ENCODE results near the gene CCDC33.

The CCDC33 gene

GRCh38 chr15:74235962-74236361, at the start of gene CCDC33:
Gene CCDC33 (plus strand): TSS chr15:74236326. CDS start chr15:74236720, 394 bp downstream.
- no peak for DNase-seq (ENCODE audit: low spot score)

- no peak for DNase-seq (ENCODE audit: low spot score)
These were observed 47.9 kb upstream of the CCDC33 start for GRCh38 chr15:74188216-74188615.

GRCh38 chr15:74191798-74192197, 44.3 kb upstream of the CCDC33 start:
- DNase-seq (ENCODE audit: low spot score): no peak

GRCh38 chr15:74192751-74193150, 43.4 kb upstream of the CCDC33 start:
- no peak for DNase-seq (ENCODE audit: low spot score)

- no peak for DNase-seq (ENCODE audit: low spot score)
These were observed 42.8 kb upstream of the CCDC33 start for GRCh38 chr15:74193299-74193718.

GRCh38 chr15:74193905-74194304, 42.2 kb upstream of the CCDC33 start:
- DNase-seq (ENCODE audit: low spot score): no peak

- DNase-seq (ENCODE audit: low spot score): no peak
These were observed 41.3 kb upstream of the CCDC33 start for GRCh38 chr15:74194572-74195559.

GRCh38 chr15:74196175-74196574, 40.0 kb upstream of the CCDC33 start:
- DNase-seq (ENCODE audit: low spot score): peak; percentile 3

GRCh38 chr15:74197176-74197965, 38.8 kb upstream of the CCDC33 start:
- DNase-seq (ENCODE audit: low spot score): no peak

- DNase-seq (ENCODE audit: low spot score): no peak
These were observed 36.9 kb upstream of the CCDC33 start for GRCh38 chr15:74199297-74199652.

- no peak for DNase-seq (ENCODE audit: low spot score)
These were observed 35.7 kb upstream of the CCDC33 start for GRCh38 chr15:74200412-74200815.

GRCh38 chr15:74200871-74201419, 35.2 kb upstream of the CCDC33 start:
- DNase-seq (ENCODE audit: low spot score): no peak

- DNase-seq (ENCODE audit: low spot score): no peak
These were observed 34.3 kb upstream of the CCDC33 start for GRCh38 chr15:74201710-74202420.

- no peak for DNase-seq (ENCODE audit: low spot score)
These were observed 33.4 kb upstream of the CCDC33 start, which contains the start of gene STRA6 for GRCh38 chr15:74202452-74203401. Gene STRA6 (minus strand): TSS chr15:74202787. CDS start chr15:74202267, 520 bp downstream.

- no peak for DNase-seq (ENCODE audit: low spot score)
These were observed 32.2 kb upstream of the CCDC33 start for GRCh38 chr15:74203914-74204431.

GRCh38 chr15:74205582-74205947, 30.6 kb upstream of the CCDC33 start:
- DNase-seq (ENCODE audit: low spot score): no peak

- DNase-seq (ENCODE audit: low spot score): no peak
These were observed 29.3 kb upstream of the CCDC33 start for GRCh38 chr15:74206801-74207281.

- no peak for DNase-seq (ENCODE audit: low spot score)
These were observed 28.3 kb upstream of the CCDC33 start for GRCh38 chr15:74207652-74208440.

- DNase-seq (ENCODE audit: low spot score): no peak
These were observed 27.6 kb upstream of the CCDC33 start for GRCh38 chr15:74208496-74208895.

Data from hematopoietic multipotent progenitor cell treated with erythropoietin and hydrocortisone succinate and interleukin-3 and kit ligand, for 15 days (in vitro differentiated cells).